ENCODE measurements around the gene UBA6. TPM values are rescaled to one million over a fixed set of nuclear protein-coding genes. Genes with fewer than 3 reads are reported as not detected.
A peak's percentile ranks its signal among the peaks of the same experiment; 100 is the strongest.

Gene UBA6
- 80.3 and 146 TPM in 2 replicates for total RNA-seq

GRCh38 chr4:67700738-67701516 is at the start of gene UBA6:
UBA6 (minus strand) TSS chr4:67701155; CDS start chr4:67701119, 36 bp downstream.
- no peaks in the 10 kb centered on the region for H3K36me3 ChIP-seq (ENCODE audit: control insufficient read depth, insufficient read depth, low read length)

GRCh38 chr4:67750691-67751090 is 49.7 kb upstream of the UBA6 start:
- H3K27me3 ChIP-seq (ENCODE audit: control insufficient read depth, insufficient read depth, low read length), result no peaks in the 10 kb centered on the region
- no peak for DNase-seq (ENCODE audit: low read depth)
- no peak overlapping the region for H3K4me3 ChIP-seq (ENCODE audit: low read depth, low read length)
- no peaks in the 10 kb centered on the region for H3K36me3 ChIP-seq (ENCODE audit: control insufficient read depth, insufficient read depth, low read length)
- no peak for TF ChIP-seq CTCF (IDR thresholded peaks at IDR 0.05; ENCODE audit: insufficient read depth, low read length, poor library complexity, severe bottlenecking)

More at GRCh38 chr4:67700738-67701516, at the start of gene UBA6:
- Histone ChIP-seq H3K4me3 (ENCODE audit: low read depth, low read length) (peak within 1 kb of the TSS; percentile 94), H3K27me3 (ENCODE audit: control insufficient read depth, insufficient read depth, low read length) (no peaks in the 10 kb centered on the region)
- peak; percentile 21 for TF ChIP-seq CTCF (IDR thresholded peaks at IDR 0.05; ENCODE audit: insufficient read depth, low read length, poor library complexity, severe bottlenecking)
- DNase-seq (ENCODE audit: low read depth), result peak; percentile 83

- no peaks in the 10 kb centered on the region for H3K36me3 ChIP-seq (ENCODE audit: control insufficient read depth, insufficient read depth, low read length)
- H3K4me3 ChIP-seq (ENCODE audit: low read depth, low read length), result no peak overlapping the region
- no peak for TF ChIP-seq CTCF (IDR thresholded peaks at IDR 0.05; ENCODE audit: insufficient read depth, low read length, poor library complexity, severe bottlenecking)
- H3K27me3 ChIP-seq (ENCODE audit: control insufficient read depth, insufficient read depth, low read length), result no peaks in the 10 kb centered on the region
- no peak for DNase-seq (ENCODE audit: low read depth)
Measured at GRCh38 chr4:67749286-67749685, 48.3 kb upstream of the UBA6 start.

- Histone ChIP-seq H3K27me3 (ENCODE audit: control insufficient read depth, insufficient read depth, low read length) (no peaks in the 10 kb centered on the region), H3K4me3 (ENCODE audit: low read depth, low read length) (no peak overlapping the region), H3K36me3 (ENCODE audit: control insufficient read depth, insufficient read depth, low read length) (no peaks in the 10 kb centered on the region)
- no peak for DNase-seq (ENCODE audit: low read depth)
- peak; percentile 47 for TF ChIP-seq CTCF (IDR thresholded peaks at IDR 0.05; ENCODE audit: insufficient read depth, low read length, poor library complexity, severe bottlenecking)
Measured at GRCh38 chr4:67746797-67747495, 46.0 kb upstream of the UBA6 start.

- no peak for TF ChIP-seq CTCF (IDR thresholded peaks at IDR 0.05; ENCODE audit: insufficient read depth, low read length, poor library complexity, severe bottlenecking)
- no peak for DNase-seq (ENCODE audit: low read depth)
- Histone ChIP-seq H3K4me3 (ENCODE audit: low read depth, low read length) (no peak overlapping the region), H3K36me3 (ENCODE audit: control insufficient read depth, insufficient read depth, low read length) (no peaks in the 10 kb centered on the region), H3K27me3 (ENCODE audit: control insufficient read depth, insufficient read depth, low read length) (no peaks in the 10 kb centered on the region)
Measured at GRCh38 chr4:67744561-67745283, 43.8 kb upstream of the UBA6 start.
